Measurements from ENCODE around the gene TENT4A.

The TENT4A gene

DNA sequence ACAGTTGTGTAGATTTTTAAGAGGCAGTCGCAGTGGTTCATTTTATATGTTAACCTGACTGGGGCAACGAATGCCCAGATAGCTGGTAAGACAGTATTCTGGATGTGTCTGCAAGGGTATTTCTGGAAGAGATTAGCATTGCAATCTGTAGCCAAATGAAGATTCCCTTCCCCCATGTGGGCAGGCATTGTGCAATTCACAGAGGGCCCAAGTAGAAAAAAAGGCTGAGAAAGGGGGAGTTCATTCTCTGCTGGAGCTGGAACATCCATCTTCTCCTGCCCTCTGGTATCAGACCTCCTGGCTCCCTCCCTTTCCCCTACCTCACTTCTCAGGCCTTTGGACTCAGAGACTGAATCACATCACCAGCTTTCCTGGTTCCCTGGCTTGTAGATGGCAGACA is 70.6 kb downstream of the TENT4A start:
- Histone ChIP-seq H3K9me3 (ENCODE audit: low read length) (no peaks in the 10 kb centered on the region), H3K36me3 (ENCODE audit: insufficient read depth, low read length) (no peaks in the 10 kb centered on the region), H3K9ac (ENCODE audit: low read length) (no peak overlapping the region), H3K27ac (ENCODE audit: low read depth, low read length) (no peak overlapping the region), H3K4me3 (ENCODE audit: low read depth in 1 of 2, low read length in 2 of 2) (no peak overlapping the region), H3K27me3 (ENCODE audit: control insufficient read depth in 1 of 2, insufficient read depth in 2 of 2, low read length in 2 of 2) (no peaks in the 10 kb centered on the region), H3K4me1 (ENCODE audit: insufficient read depth, low read length) (no peaks in the 10 kb centered on the region)

GRCh38 chr5:6784481-6784880 is 71.2 kb downstream of the TENT4A start:
- no peaks in the 10 kb centered on the region for H3K4me1 ChIP-seq (ENCODE audit: insufficient read depth, low read length)
- no peak overlapping the region for H3K9ac ChIP-seq (ENCODE audit: low read length)
- no peak overlapping the region for H3K4me3 ChIP-seq (ENCODE audit: low read depth in 1 of 2, low read length in 2 of 2)
- no peak overlapping the region for H3K27ac ChIP-seq (ENCODE audit: low read depth, low read length)
- no peaks in the 10 kb centered on the region for H3K36me3 ChIP-seq (ENCODE audit: insufficient read depth, low read length)
- H3K27me3 ChIP-seq (ENCODE audit: control insufficient read depth in 1 of 2, insufficient read depth in 2 of 2, low read length in 2 of 2) = no peaks in the 10 kb centered on the region
- no peaks in the 10 kb centered on the region for H3K9me3 ChIP-seq (ENCODE audit: low read length)

GRCh38 chr5:6785161-6785860 is 72.1 kb downstream of the TENT4A start:
- Histone ChIP-seq H3K36me3 (ENCODE audit: insufficient read depth, low read length) (no peaks in the 10 kb centered on the region), H3K9ac (ENCODE audit: low read length) (no peak overlapping the region), H3K4me3 (ENCODE audit: low read depth in 1 of 2, low read length in 2 of 2) (no peak overlapping the region), H3K27ac (ENCODE audit: low read depth, low read length) (no peak overlapping the region), H3K9me3 (ENCODE audit: low read length) (no peaks in the 10 kb centered on the region), H3K27me3 (ENCODE audit: control insufficient read depth in 1 of 2, insufficient read depth in 2 of 2, low read length in 2 of 2) (no peaks in the 10 kb centered on the region), H3K4me1 (ENCODE audit: insufficient read depth, low read length) (no peaks in the 10 kb centered on the region)

GRCh38 chr5:6785861-6786180 is 72.6 kb downstream of the TENT4A start:
- H3K27ac ChIP-seq (ENCODE audit: low read depth, low read length) = no peak overlapping the region
- H3K4me1 ChIP-seq (ENCODE audit: insufficient read depth, low read length) = no peaks in the 10 kb centered on the region
- H3K36me3 ChIP-seq (ENCODE audit: insufficient read depth, low read length) = no peaks in the 10 kb centered on the region
- H3K4me3 ChIP-seq (ENCODE audit: low read depth in 1 of 2, low read length in 2 of 2) = no peak overlapping the region
- H3K9me3 ChIP-seq (ENCODE audit: low read length) = no peaks in the 10 kb centered on the region
- no peaks in the 10 kb centered on the region for H3K27me3 ChIP-seq (ENCODE audit: control insufficient read depth in 1 of 2, insufficient read depth in 2 of 2, low read length in 2 of 2)
- H3K9ac ChIP-seq (ENCODE audit: low read length) = no peak overlapping the region

- Histone ChIP-seq H3K27me3 (ENCODE audit: control insufficient read depth in 1 of 2, insufficient read depth in 2 of 2, low read length in 2 of 2) (no peaks in the 10 kb centered on the region), H3K4me1 (ENCODE audit: insufficient read depth, low read length) (no peaks in the 10 kb centered on the region), H3K36me3 (ENCODE audit: insufficient read depth, low read length) (no peaks in the 10 kb centered on the region), H3K9me3 (ENCODE audit: low read length) (no peaks in the 10 kb centered on the region), H3K27ac (ENCODE audit: low read depth, low read length) (no peak overlapping the region), H3K4me3 (ENCODE audit: low read depth in 1 of 2, low read length in 2 of 2) (no peak overlapping the region), H3K9ac (ENCODE audit: low read length) (no peak overlapping the region)
Observed at GRCh38 chr5:6786786-6787495, 73.7 kb downstream of the TENT4A start.

GRCh38 chr5:6787941-6788340 is 74.7 kb downstream of the TENT4A start:
- Histone ChIP-seq H3K9me3 (ENCODE audit: low read length) (no peaks in the 10 kb centered on the region), H3K4me1 (ENCODE audit: insufficient read depth, low read length) (no peaks in the 10 kb centered on the region), H3K27me3 (ENCODE audit: control insufficient read depth in 1 of 2, insufficient read depth in 2 of 2, low read length in 2 of 2) (no peaks in the 10 kb centered on the region), H3K4me3 (ENCODE audit: low read depth in 1 of 2, low read length in 2 of 2) (no peak overlapping the region), H3K9ac (ENCODE audit: low read length) (no peak overlapping the region), H3K36me3 (ENCODE audit: insufficient read depth, low read length) (no peaks in the 10 kb centered on the region), H3K27ac (ENCODE audit: low read depth, low read length) (no peak overlapping the region)

GRCh38 chr5:6788439-6788838 is 75.2 kb downstream of the TENT4A start:
- Histone ChIP-seq H3K36me3 (ENCODE audit: insufficient read depth, low read length) (no peaks in the 10 kb centered on the region), H3K27me3 (ENCODE audit: control insufficient read depth in 1 of 2, insufficient read depth in 2 of 2, low read length in 2 of 2) (no peaks in the 10 kb centered on the region), H3K9ac (ENCODE audit: low read length) (no peak overlapping the region), H3K4me3 (ENCODE audit: low read depth in 1 of 2, low read length in 2 of 2) (no peak overlapping the region), H3K4me1 (ENCODE audit: insufficient read depth, low read length) (no peaks in the 10 kb centered on the region), H3K27ac (ENCODE audit: low read depth, low read length) (no peak overlapping the region), H3K9me3 (ENCODE audit: low read length) (no peaks in the 10 kb centered on the region)

DNA sequence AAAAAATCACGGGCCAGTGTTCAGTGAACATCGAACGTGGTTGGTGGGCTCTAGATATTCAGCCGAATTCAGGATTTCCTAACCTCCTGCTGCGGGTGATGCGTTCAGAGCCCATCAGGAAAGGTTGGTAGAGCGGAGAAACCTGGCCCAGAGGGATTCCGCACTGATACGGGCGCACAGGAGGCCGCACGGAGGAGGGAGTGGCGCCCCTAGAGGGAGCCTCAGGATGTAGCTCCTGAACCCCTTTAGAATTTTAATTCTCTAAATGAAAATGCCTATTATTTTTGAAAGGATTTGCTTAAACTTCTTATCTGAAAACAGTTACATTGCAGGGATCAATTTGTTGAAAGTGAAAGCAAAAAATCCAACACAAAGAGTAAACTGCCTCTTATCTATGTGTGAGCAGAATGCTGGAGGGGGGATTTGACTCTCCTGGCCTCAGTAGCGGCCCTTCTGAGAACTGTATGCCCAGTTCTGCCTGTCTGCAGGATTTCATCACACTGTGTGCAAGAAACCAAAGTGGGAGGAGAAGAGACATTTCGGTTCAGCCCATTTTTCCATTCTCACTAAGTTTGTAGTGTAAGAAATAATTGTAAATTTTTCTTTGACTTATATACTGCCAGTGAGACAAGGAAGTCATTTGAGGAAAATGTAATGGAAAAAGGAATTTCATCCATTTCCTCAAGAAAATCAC is 75.9 kb downstream of the TENT4A start:
- Histone ChIP-seq H3K27ac (ENCODE audit: low read depth, low read length) (no peak overlapping the region), H3K27me3 (ENCODE audit: control insufficient read depth in 1 of 2, insufficient read depth in 2 of 2, low read length in 2 of 2) (no peaks in the 10 kb centered on the region), H3K36me3 (ENCODE audit: insufficient read depth, low read length) (no peaks in the 10 kb centered on the region), H3K9me3 (ENCODE audit: low read length) (no peaks in the 10 kb centered on the region), H3K4me1 (ENCODE audit: insufficient read depth, low read length) (no peaks in the 10 kb centered on the region), H3K9ac (ENCODE audit: low read length) (no peak overlapping the region), H3K4me3 (ENCODE audit: low read depth in 1 of 2, low read length in 2 of 2) (no peak overlapping the region)

DNA sequence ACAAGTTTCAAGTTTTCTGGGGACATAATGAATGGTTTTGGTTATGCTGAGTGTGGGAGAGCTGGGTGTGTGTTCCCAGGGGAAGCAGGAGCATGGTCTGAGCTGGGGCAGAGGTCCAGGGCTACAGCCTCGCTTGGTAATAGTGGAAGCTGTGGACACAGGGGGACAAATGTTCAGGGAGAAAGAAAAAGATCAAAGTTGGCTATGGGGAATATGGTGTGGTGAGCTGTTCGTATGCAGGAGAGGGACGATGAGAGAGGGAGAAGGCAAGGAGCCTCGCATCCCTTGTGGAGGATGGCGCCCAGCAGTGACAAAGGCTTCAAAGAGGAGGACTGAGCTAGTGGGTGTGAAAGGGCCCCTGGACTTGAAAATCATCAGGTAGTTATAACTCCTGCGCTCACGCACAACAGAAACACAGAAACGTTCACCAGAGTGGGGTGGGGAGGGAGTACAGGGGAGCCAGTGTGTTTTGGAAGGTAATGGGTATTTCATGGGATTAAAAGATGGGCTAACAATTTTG is 77.2 kb downstream of the TENT4A start:
- Histone ChIP-seq H3K9ac (ENCODE audit: low read length) (no peak overlapping the region), H3K27me3 (ENCODE audit: control insufficient read depth in 1 of 2, insufficient read depth in 2 of 2, low read length in 2 of 2) (no peaks in the 10 kb centered on the region), H3K27ac (ENCODE audit: low read depth, low read length) (no peak overlapping the region), H3K36me3 (ENCODE audit: insufficient read depth, low read length) (no peaks in the 10 kb centered on the region), H3K4me1 (ENCODE audit: insufficient read depth, low read length) (no peaks in the 10 kb centered on the region), H3K4me3 (ENCODE audit: low read depth in 1 of 2, low read length in 2 of 2) (no peak overlapping the region), H3K9me3 (ENCODE audit: low read length) (no peaks in the 10 kb centered on the region)

GRCh38 chr5:6791031-6791430 is 77.8 kb downstream of the TENT4A start:
- H3K9ac ChIP-seq (ENCODE audit: low read length) = no peak overlapping the region
- H3K4me1 ChIP-seq (ENCODE audit: insufficient read depth, low read length) = no peaks in the 10 kb centered on the region

GRCh38 chr5:6792376-6792775 is 79.1 kb downstream of the TENT4A start:
- Histone ChIP-seq H3K27me3 (ENCODE audit: control insufficient read depth in 1 of 2, insufficient read depth in 2 of 2, low read length in 2 of 2) (no peaks in the 10 kb centered on the region), H3K9ac (ENCODE audit: low read length) (no peak overlapping the region), H3K4me3 (ENCODE audit: low read depth in 1 of 2, low read length in 2 of 2) (no peak overlapping the region), H3K36me3 (ENCODE audit: insufficient read depth, low read length) (no peaks in the 10 kb centered on the region), H3K9me3 (ENCODE audit: low read length) (no peaks in the 10 kb centered on the region), H3K4me1 (ENCODE audit: insufficient read depth, low read length) (no peaks in the 10 kb centered on the region), H3K27ac (ENCODE audit: low read depth, low read length) (no peak overlapping the region)

More at GRCh38 chr5:6791031-6791430, 77.8 kb downstream of the TENT4A start:
- Histone ChIP-seq H3K27ac (ENCODE audit: low read depth, low read length) (no peak overlapping the region), H3K36me3 (ENCODE audit: insufficient read depth, low read length) (no peaks in the 10 kb centered on the region), H3K9me3 (ENCODE audit: low read length) (no peaks in the 10 kb centered on the region), H3K4me3 (ENCODE audit: low read depth in 1 of 2, low read length in 2 of 2) (no peak overlapping the region), H3K27me3 (ENCODE audit: control insufficient read depth in 1 of 2, insufficient read depth in 2 of 2, low read length in 2 of 2) (no peaks in the 10 kb centered on the region)
